HG02852 (cell line): ENCODE results near the gene ZNF556.
"Not testable (repeated sequence)": the region's sequence is repeated elsewhere in the genome, so short reads cannot be mapped to it uniquely, and the experiment has no call there.

Source experiments
- ATAC-seq: cut with Tn5 transposase; IDR thresholded peaks from one replicate; pipeline ENCODE4 v1.9.1; 2021; ENCODE audit warnings: mild to moderate bottlenecking, moderate library complexity; ENCODE audit not compliant: unreplicated experiment

The ZNF556 gene

DNA sequence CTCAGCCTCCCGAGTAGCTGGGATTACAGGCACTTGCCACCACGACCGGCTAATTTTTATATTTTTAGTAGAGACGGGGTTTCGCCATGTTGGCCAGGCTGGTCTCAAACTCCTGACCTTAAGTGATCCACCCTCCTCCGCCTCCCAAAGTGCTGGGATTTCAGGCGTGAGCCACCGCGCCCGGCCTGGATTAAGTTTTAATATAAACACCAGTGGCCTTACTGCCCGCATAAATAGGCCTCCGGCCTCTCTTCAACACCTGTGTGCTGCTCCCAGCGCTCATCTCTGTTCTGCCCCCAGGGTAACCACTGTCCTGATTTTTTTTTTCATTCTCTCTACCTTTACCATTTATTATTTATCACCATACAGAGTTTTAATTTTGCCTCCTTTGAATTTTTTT, 36.2 kb downstream of the ZNF556 start:
- not testable (repeated sequence) for ATAC-seq

DNA sequence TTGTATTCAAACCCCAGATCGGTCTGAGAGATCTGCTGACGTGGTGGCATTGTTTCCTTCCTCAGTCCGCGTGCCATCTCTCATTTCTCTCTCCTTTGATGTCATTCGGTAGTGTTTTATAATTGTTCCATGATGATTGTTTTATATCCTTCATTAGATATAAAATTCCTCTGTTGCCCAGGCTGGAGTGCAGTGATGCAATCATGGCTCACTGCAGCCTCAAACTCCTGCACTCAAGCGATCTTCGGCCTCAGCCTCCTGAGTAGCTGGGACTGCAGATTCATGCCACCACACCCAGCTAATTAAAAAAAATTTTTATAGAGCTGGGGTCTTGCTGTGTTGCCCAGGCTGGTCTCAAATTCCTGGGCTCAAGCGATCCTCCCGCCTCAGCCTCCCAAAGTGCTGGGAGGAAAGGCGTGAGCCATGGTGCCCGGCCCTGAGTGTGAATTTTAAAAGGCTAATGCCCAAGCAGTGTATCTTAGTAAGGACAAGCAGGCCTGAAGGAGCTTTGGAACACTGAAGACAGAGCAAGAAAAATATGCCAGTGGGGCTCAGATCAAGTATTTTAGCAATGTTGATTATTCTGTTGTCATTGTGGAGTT, 38.9 kb downstream of the ZNF556 start:
- ATAC-seq: no peak

DNA sequence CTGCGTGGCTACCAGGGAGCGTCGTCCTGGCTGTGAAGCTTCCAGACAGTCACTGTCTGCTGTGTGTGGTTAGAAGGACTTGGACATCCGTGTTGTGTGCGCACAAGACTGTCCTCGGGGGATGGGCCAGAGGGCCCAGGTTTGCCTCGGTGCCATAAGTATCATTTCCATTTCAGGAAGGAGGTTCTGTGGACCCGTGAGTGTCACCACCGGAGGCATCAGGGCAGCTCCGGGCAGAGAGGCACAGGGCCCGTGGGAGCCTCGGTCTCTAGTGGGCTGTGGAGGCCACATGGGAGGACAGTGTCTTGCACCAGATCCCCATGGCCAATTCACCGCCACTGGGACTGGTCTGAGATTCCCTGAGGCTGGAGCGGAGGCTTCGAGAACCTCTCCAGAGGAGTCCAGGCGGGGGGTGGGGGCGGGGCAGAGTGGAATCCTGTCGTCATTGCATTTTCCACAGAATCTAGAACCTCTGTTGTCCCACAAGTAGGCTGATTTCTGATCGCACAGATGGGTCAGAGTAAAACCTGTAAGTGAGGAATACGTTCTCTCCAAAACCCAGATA, 39.6 kb downstream of the ZNF556 start:
- no peak for ATAC-seq

DNA sequence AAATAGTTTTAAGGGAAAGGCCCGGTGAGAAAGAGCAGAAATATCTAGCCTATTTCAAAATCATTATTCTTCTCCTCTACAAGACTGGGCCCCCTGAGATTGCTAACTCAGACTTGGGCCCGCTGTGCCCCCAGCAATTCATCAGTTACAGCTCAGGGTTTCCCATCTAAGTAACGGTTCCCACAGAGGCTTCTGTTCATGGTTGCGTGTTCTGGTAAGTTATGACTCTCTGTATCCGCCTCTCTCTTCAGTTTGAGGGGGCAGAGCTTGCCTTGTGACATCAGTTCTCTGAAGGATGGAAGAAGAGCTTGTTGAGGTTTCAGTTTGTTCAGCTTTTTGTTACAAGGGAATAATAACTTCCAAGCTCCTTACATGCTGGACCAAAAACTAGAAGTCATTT, 45.2 kb downstream of the ZNF556 start:
- no peak for ATAC-seq

DNA sequence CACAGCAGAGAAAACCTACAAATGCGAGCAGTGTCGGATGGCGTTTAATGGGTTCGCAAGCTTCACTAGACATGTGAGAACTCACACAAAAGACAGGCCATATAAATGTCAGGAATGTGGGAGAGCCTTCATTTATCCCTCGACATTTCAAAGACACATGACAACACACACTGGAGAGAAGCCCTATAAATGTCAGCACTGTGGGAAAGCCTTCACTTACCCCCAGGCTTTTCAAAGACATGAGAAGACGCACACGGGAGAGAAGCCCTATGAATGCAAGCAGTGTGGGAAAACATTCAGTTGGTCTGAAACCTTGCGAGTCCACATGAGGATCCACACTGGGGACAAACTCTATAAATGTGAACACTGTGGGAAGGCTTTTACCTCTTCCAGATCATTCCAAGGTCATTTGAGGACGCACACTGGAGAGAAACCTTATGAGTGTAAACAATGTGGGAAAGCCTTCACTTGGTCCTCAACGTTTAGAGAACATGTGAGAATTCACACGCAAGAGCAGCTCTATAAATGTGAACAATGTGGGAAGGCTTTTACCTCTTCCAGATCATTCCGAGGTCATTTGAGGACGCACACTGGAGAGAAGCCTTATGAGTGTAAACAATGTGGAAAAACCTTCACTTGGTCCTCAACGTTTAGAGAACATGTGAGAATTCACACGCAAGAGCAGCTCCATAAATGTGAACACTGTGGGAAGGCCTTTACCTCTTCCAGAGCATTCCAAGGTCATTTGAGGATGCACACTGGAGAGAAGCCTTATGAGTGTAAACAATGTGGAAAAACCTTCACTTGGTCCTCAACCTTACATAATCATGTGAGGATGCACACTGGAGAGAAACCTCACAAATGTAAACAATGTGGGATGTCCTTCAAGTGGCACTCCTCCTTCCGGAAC, 50.4 kb downstream of the ZNF556 start:
- no peak for ATAC-seq

DNA sequence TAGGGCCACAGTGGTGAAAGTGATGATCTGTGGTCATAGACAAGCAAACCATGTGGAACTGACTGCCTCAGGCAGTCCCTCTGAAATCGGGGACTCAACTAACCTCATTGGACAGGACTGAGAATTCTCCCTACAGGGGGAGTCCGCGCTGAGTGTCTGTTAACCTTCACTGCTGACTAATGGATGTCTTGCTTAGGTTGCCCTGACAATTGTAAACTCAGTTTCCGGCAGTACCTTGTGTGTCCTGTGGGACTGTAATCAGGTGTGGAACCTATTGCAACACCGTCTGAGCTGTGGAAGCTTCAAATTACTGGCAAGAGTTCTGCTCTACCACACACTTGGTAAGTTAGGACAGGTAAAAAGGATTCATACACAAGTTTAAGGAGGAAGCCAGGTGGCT, 55.9 kb downstream of the ZNF556 start:
- no peak for ATAC-seq

DNA sequence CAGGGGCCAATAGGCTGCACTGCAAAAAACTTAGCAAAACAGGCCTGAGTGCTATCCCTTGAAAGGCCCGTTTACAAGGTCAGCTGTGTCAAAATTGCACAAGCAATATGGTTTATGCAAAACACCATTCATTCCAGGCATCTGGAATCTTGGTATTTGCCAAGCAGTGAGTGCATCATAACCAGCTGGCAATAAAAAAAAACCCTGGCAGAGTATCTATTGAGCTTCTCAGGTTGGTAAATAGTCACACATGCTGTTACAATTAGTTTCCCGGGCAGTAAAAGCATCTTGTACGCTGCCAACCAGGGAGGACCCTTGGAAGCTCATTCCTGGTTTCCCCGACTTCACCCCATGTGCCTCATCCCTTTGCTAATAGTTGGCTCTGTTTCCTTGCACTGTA, 56.4 kb downstream of the ZNF556 start:
- ATAC-seq: no peak

DNA sequence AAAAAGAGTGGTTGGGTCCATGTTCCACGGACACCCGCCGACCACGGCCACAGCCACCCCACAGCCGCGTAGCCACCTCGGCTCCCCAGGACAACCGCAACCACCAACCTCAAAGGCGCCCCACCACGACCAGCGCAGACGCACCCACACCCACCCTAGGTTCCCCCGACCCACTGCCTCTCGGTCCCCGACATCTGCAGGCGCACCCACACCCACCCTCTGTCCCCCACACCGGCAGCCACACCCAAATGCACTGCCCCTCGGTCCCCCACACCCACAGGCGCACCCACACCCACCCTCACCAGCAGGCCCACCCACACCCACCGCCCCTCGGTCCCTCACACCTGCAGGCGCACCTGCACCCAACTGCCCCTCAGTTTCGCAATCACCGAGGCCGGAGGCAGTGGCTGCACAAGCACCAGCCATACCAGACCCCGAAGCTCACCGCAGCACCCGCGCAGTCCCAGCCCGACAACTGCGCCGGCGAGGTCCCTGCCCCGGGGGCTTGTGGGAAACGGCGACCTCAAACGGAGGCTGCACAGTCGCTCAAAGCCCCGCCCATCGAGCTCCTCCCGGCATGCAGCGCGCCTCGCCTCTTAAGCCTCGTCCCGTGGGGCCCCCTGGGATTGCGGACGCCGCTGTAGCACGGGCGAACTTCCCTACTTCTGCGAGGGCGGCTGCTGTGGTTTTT, 59.4 kb downstream of the ZNF556 start:
- no peak for ATAC-seq

DNA sequence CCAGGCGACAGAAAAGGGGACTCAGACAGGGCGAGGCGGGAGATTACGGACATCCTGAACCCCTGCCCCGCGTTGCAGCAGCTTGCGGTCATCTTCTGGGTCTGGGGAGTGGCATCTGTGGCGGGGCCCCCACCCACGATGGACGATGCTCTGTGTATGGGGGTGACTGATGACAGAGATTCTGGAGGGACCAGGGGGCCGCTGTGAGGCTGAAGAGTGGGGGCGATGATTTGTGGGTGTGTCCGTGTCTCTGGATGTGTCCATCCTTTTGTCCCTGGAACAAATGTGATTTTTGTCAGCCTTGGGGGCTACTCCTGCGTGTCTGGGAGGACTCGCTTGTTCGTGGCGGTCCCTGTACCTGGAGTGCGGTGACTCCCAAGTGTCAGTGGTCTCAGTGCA, 59.9 kb downstream of the ZNF556 start:
- ATAC-seq: no peak
